Endothelial cell of umbilical vein (primary cell): ENCODE data around the gene DPF3. TPM values are rescaled to one million over a fixed set of nuclear protein-coding genes. Genes with fewer than 3 reads are reported as not detected.
"Not testable (repeated sequence)": the region's sequence is repeated elsewhere in the genome, so short reads cannot be mapped to it uniquely, and the experiment has no call there.

Experiments used
- BruUV-seq: library from RNA; stranded (reverse); fragments of 400-500 nt; replicated peaks from 2 replicates; lab custom pipeline; 2021; lab: Mats Ljungman, UMichigan
- CTCF ChIA-PET: fragments of 300-600, 350-600 bp; sonication (Branson Sonifier 250); formaldehyde crosslinking; loops from one replicate; lab custom pipeline; 2021; ENCODE audit warnings: antibody characterized with exemption, inconsistent platforms; lab: Charles Lee
- POLR2A ChIA-PET: fragments of 300-600, 350-600 bp; sonication (Branson Sonifier 250); formaldehyde crosslinking; loops from one replicate; lab custom pipeline; 2021; ENCODE audit warnings: antibody characterized with exemption, inconsistent platforms; lab: Charles Lee
- DNase-seq: peaks from one replicate; pipeline ENCODE4 v3.0.0-alpha.2; 2011; ENCODE audit warnings: low read depth, low spot score
- FAIRE-seq: peaks from 2 replicates; lab custom pipeline; 2011; peaks lifted over from hg19 to GRCh38; lab: Jason Lieb, UNC
- H2AFZ ChIP-seq: 2 replicates; pipeline ENCODE4 v1.6.0; 2012; ENCODE audit warnings: low read depth, low read length, control low read depth, inconsistent platforms
- H3K27ac ChIP-seq: 2 replicates; pipeline ENCODE4 v1.5.1; 2011; ENCODE audit warnings: low read depth, mild to moderate bottlenecking, control low read depth, low read length, moderate library complexity; ENCODE audit not compliant: insufficient read depth
- H3K27me3 ChIP-seq, 2 experiments: 2 replicates each; pipeline versions ENCODE4 v1.6.0 to v1.6.1; 2011; ENCODE audit warnings: low read length in 2 of 2, mixed read lengths in 1 of 2; ENCODE audit not compliant: control insufficient read depth in 2 of 2, insufficient read depth in 2 of 2
- H3K36me3 ChIP-seq, 2 experiments: 2 replicates in 1 of 2; 3 replicates in 1 of 2; pipeline ENCODE4 v1.5.1; 2011; ENCODE audit warnings: low read length in 2 of 2, mild to moderate bottlenecking in 1 of 2, moderate library complexity in 1 of 2; ENCODE audit not compliant: control insufficient read depth in 2 of 2, insufficient read depth in 2 of 2; ENCODE audit errors: extremely low read depth in 1 of 2
- H3K4me1 ChIP-seq: 3 replicates; pipeline ENCODE4 v1.5.1; 2011; ENCODE audit warnings: mild to moderate bottlenecking, low read length; ENCODE audit not compliant: control insufficient read depth, insufficient read depth; ENCODE audit errors: extremely low read depth
- H3K4me2 ChIP-seq: 2 replicates; pipeline ENCODE4 v1.6.1; 2011; ENCODE audit warnings: low read length, control low read depth, mixed read lengths; ENCODE audit not compliant: insufficient read depth
- H3K4me3 ChIP-seq, 3 experiments: fragments of 200-600 bp in 1 of 3; sonication (generic), shearing (Covaris generic) in 1 of 3; replicated peaks in 1 of 3; 2 replicates each; pipeline ENCODE4 v1.5.1; 2011 to 2016; ENCODE audit warnings: control low read depth in 3 of 3, low read length in 3 of 3, mild to moderate bottlenecking in 2 of 3, inconsistent platforms in 1 of 3, low read depth in 1 of 3, moderate library complexity in 1 of 3; ENCODE audit not compliant: insufficient read depth in 1 of 3
- H3K79me2 ChIP-seq: 2 replicates; pipeline ENCODE4 v1.6.0; 2012; ENCODE audit warnings: low read length, inconsistent platforms; ENCODE audit not compliant: control insufficient read depth, insufficient read depth
- H3K9ac ChIP-seq: replicated peaks from 2 replicates; pipeline ENCODE3; 2011; ENCODE audit warnings: low read length, control low read depth; ENCODE audit not compliant: insufficient read depth; ENCODE audit errors: extremely low read depth
- H3K9me1 ChIP-seq: replicated peaks from 3 replicates; pipeline ENCODE4 v1.6.0; 2011; ENCODE audit warnings: mild to moderate bottlenecking, low read length; ENCODE audit not compliant: control insufficient read depth, insufficient read depth; ENCODE audit errors: extremely low read depth
- H3K9me3 ChIP-seq: replicated peaks from 2 replicates; pipeline ENCODE4 v1.5.1; 2012; ENCODE audit warnings: low read length, inconsistent platforms; ENCODE audit not compliant: control insufficient read depth, insufficient read depth
- H4K20me1 ChIP-seq: replicated peaks from 2 replicates; pipeline ENCODE3; 2011; ENCODE audit warnings: mild to moderate bottlenecking, low read length; ENCODE audit not compliant: control insufficient read depth, insufficient read depth; ENCODE audit errors: extremely low read depth
- CTCF ChIP-seq, 2 donors: IDR thresholded peaks; 1 replicate in 1 of 2; 2 replicates in 1 of 2; pipeline ENCODE4 v1.5.1; 2011; ENCODE audit warnings: low read length in 2 of 2, mild to moderate bottlenecking in 2 of 2, moderate library complexity in 2 of 2, control low read depth in 1 of 2, inconsistent platforms in 1 of 2, low read depth in 1 of 2; ENCODE audit not compliant: insufficient read depth in 1 of 2; ENCODE audit errors: extremely low read depth in 1 of 2
- EZH2 ChIP-seq: IDR thresholded peaks from 2 replicates; pipeline ENCODE4 v1.6.1; 2012; ENCODE audit warnings: borderline replicate concordance, low read depth, mild to moderate bottlenecking, moderate library complexity, low read length, inconsistent platforms; ENCODE audit not compliant: severe bottlenecking
- FOS ChIP-seq: IDR thresholded peaks from 2 replicates; pipeline ENCODE4 v1.6.1; 2011; ENCODE audit warnings: mild to moderate bottlenecking, low read length, moderate library complexity, borderline replicate concordance; ENCODE audit not compliant: insufficient read depth
- GATA2 ChIP-seq: IDR thresholded peaks from 2 replicates; pipeline ENCODE4 v1.7.0; 2011; ENCODE audit warnings: low read depth, mild to moderate bottlenecking, moderate library complexity, mixed read lengths, low read length; ENCODE audit not compliant: insufficient read length, insufficient read depth
- JUN ChIP-seq: IDR thresholded peaks from 2 replicates; pipeline ENCODE4 v1.6.1; 2011; ENCODE audit warnings: borderline replicate concordance, low read depth; ENCODE audit not compliant: insufficient read length, insufficient read depth
- MAX ChIP-seq: IDR thresholded peaks from 2 replicates; pipeline ENCODE4 v1.6.1; 2011; ENCODE audit not compliant: insufficient read depth, insufficient read length
- MYC ChIP-seq: IDR thresholded peaks from one replicate; pipeline ENCODE4 v1.6.1; 2011; ENCODE audit warnings: mild to moderate bottlenecking, low read depth, low read length
- POLR2A ChIP-seq: IDR thresholded peaks from 2 replicates; pipeline ENCODE4 v1.6.1; 2012; ENCODE audit warnings: low read depth, mild to moderate bottlenecking, control low read depth, low read length
- POLR2AphosphoS5 ChIP-seq: IDR thresholded peaks from 2 replicates; pipeline ENCODE4 v1.6.1; 2012; ENCODE audit warnings: low read depth, mild to moderate bottlenecking, control low read depth, low read length, moderate library complexity; ENCODE audit not compliant: insufficient read depth
- dilution Hi-C: fragments of 300-500 bp; cut with MboI; formaldehyde crosslinking; loops from one replicate; pipeline ENCODE4 v1.15.0; 2019; ENCODE audit warnings: low sequenced_read_pairs; ENCODE audit not compliant: extremely low pct_ligation_motif_present
- intact Hi-C: fragments of 100-400 bp; cut with micrococcal nuclease; formaldehyde crosslinking; loops from one replicate; pipeline ENCODE4 v1.10.0; 2022
- polyA plus RNA-seq, 4 experiments: library from polyadenylated mRNA; depleted of rRNA in 3 of 4; stranded (reverse) in 3 of 4; unstranded in 1 of 4; fragments of >200 nt; gene quantifications; 2 replicates each; pipeline versions ENCODE4 v1.2.1 to v1.2.3, GENCODE V29; 2011 to 2012; ENCODE audit warnings: missing spikeins in 1 of 4
- total RNA-seq: library from RNA; stranded (reverse); gene quantifications from 2 replicates; pipeline ENCODE4 v1.2.3, GENCODE V29; 2021

DPF3 gene
- total and polyA plus RNA-seq, 2 donors (not counting 3 experiments of a cell fraction or from before 2014, with no cell fraction given) = 2.4 to 3.5 TPM

GRCh38 chr14:72876005-72876709 lies 17.7 kb downstream of the DPF3 start:
- Histone ChIP-seq H3K9me3 (no peaks in the 10 kb centered on the region), H3K27me3 (no peaks in the 10 kb centered on the region), H4K20me1 (no peaks in the 10 kb centered on the region), H3K9me1 (no peaks in the 10 kb centered on the region), H3K27ac (no peak overlapping the region), H3K36me3 (no peaks in the 10 kb centered on the region), H3K4me2 (no peak overlapping the region), H3K4me1 (no peaks in the 10 kb centered on the region), H3K79me2 (peaks cover 7% of the 10 kb centered on the region), H3K9ac (no peak overlapping the region), H2AFZ (no peak overlapping the region), H3K4me3 (no peak overlapping the region)
- dilution Hi-C loops (no loop called here), intact Hi-C loops (no loop called here)
- ChIA-PET POLR2A (no interaction called here), CTCF (interaction anchor here (1.4 to 1.9 kb wide), 2 partner anchors 17 to 362 kb away, joined by 4 to 7 read pairs; partner anchors contain the start of gene DPF3)
- DNase-seq (no peak), FAIRE-seq (no peak)
- TF ChIP-seq MYC (no peak), POLR2AphosphoS5 (no peak), MAX (no peak), CTCF (IDR thresholded peaks at IDR 0.05; ENCODE audit: extremely low read depth in 1 of 2, insufficient read depth in 1 of 2, low read depth in 1 of 2, low read length in 2 of 2) (no peak), POLR2A (no peak), GATA2 (no peak), FOS (no peak), JUN (no peak), EZH2 (no peak)
- no TSS peak for BruUV-seq

DNA sequence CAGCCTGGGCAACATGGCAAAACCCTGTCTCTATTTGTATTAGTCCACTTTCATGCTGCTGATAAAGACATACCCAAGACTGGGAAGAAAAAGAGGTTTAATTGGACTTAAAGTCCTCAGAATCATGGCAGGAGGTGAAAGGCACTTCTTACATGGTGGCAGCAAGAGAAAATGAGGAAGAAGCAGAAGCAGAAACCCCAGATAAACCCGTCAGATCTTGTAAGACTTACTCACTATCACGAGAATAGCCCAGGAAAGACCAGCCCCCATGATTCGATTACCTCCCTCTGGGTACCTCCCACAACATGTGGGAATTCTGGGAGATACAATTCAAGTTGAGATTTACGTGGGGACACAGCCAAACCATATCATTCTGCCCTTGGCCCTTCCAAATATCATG lies 23.0 kb downstream of the DPF3 start:
- FAIRE-seq, dilution Hi-C loops, H3K4me3 ChIP-seq, H3K9me1 ChIP-seq, BruUV-seq, POLR2A ChIA-PET, DNase-seq, H3K9ac ChIP-seq, H3K36me3 ChIP-seq, CTCF ChIA-PET, H2AFZ ChIP-seq, H3K27me3 ChIP-seq, H3K4me2 ChIP-seq, H3K79me2 ChIP-seq, H3K9me3 ChIP-seq, H4K20me1 ChIP-seq, H3K4me1 ChIP-seq, intact Hi-C loops, H3K27ac ChIP-seq: not testable (repeated sequence)
